ENCODE measurements around the gene PRKCB.

PRKCB gene

DNA sequence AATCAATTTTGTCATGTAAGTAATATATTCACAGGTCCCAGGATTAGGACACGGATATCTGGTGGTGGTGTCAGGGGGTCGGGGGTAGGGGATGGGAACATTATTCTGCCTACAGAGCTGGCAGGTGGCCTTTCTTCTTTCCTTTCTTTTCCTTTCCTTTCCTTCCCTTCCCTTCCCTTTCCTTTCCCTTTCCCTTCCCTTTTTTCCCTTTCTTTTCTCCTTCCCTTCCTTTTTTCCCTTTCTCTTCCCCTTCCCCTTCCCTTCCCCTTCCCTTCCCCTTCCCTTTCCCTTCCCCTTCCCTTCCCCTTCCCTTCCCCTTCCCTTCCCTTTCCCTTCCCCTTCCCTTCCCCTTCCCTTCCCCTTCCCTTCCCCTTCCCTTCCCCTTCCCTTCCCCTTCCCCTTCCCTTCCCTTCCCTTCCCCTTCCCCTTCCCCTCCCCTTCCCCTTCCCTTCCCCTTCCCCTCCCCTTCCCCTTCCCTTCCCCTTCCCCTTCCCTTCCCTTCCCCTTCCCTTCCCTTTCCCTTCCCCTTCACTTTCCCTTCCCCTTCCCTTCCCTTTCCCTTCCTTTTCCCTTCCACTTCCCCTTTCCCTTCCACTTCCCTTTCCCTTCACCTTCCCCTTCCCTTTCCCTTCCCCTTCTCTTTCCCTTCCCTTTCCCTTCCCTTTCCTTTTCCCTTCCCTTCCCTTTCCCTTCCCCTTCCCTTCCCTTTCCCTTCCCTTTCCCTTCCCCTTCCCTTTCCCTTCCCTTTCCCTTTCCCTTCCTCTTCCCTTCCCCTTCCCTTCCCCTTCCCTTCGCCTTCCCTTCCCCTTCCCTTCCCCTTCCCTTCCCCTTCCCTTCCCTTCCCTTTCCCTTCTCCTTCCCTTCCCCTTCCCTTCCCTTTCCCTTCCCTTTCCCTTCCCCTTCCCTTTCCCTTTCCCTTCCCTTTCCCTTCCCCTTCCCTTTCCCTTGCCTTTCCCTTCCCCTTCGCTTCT, 145.9 kb downstream of the PRKCB start:
- DNase-seq (ENCODE audit: low spot score): no peak
- in situ Hi-C loops (cut with MboI; ENCODE audit: low sequenced_read_pairs, unreplicated experiment): no loop called here
- TF ChIP-seq, protein P1, sequence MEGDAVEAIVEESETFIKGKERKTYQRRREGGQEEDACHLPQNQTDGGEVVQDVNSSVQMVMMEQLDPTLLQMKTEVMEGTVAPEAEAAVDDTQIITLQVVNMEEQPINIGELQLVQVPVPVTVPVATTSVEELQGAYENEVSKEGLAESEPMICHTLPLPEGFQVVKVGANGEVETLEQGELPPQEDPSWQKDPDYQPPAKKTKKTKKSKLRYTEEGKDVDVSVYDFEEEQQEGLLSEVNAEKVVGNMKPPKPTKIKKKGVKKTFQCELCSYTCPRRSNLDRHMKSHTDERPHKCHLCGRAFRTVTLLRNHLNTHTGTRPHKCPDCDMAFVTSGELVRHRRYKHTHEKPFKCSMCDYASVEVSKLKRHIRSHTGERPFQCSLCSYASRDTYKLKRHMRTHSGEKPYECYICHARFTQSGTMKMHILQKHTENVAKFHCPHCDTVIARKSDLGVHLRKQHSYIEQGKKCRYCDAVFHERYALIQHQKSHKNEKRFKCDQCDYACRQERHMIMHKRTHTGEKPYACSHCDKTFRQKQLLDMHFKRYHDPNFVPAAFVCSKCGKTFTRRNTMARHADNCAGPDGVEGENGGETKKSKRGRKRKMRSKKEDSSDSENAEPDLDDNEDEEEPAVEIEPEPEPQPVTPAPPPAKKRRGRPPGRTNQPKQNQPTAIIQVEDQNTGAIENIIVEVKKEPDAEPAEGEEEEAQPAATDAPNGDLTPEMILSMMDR (IDR thresholded peaks at IDR 0.05; ENCODE audit: borderline replicate concordance, control extremely low read depth, extremely low read depth, insufficient read depth, missing control alignments): no peak

DNA sequence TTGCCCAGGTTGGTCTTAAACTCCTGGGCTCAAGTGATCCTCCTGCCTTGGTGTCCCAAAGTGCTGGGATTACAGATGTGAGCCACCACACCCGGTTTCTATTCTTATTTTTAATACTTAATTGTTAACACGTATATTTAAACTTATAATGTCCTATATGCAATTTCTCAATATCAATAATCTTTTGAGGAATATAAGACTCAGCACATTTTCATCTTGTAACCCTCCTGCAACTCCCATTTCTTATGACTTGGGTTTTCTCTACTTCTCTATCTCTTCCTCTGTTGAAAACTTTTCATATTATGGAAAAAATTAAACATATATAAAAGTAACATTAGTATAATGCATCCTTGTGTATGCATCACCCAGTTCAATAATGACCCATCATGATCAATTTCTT, 150.7 kb downstream of the PRKCB start:
- in situ Hi-C loops (cut with MboI; ENCODE audit: low sequenced_read_pairs, unreplicated experiment): no loop called here
- TF ChIP-seq, protein P1 (IDR thresholded peaks at IDR 0.05; ENCODE audit: borderline replicate concordance, control extremely low read depth, extremely low read depth, insufficient read depth, missing control alignments): no peak
- no peak for DNase-seq (ENCODE audit: low spot score)

DNA sequence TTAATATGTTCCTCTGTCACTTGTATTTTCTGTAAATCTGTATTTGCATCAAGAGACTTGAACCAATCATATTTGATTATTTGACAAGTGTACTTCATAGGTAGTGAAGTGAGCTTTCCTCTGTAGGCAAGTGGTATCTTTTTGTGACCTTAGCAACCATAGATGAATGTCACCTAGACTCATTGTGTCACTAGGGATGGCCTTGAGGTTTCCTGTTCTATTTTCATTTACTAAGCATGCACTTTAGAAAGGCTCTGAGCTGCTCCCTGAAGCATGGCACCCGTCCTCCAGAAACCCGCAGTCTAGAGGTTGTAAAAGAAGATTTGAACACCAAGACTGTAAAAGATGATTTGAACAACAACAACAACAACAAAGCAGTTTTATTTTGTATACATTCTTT, 151.7 kb downstream of the PRKCB start:
- DNase-seq (ENCODE audit: low spot score): peak; percentile 52
- TF ChIP-seq, protein P1 (IDR thresholded peaks at IDR 0.05; ENCODE audit: borderline replicate concordance, control extremely low read depth, extremely low read depth, insufficient read depth, missing control alignments): no peak
- in situ Hi-C loops (cut with MboI; ENCODE audit: low sequenced_read_pairs, unreplicated experiment): no loop called here

DNA sequence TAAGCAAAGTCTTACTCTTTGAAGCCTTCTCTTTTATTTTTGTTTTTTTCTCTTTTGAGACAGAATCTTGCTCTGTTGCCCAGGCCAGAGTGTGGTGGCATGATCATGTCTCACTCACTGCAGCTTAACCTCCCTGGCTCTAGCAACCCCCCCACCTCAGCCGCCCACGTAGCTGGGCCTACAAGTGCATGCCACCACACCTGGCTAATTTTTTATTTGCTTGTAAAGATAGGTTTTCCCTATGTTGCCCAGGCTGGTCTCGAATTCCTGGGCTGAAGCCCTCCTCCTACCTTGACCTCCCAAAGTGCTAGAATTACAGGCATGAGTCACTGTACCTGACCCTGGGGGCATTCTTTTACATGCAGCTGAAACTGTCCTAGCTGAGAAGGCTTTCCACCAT, 154.7 kb downstream of the PRKCB start:
- in situ Hi-C loops (cut with MboI; ENCODE audit: low sequenced_read_pairs, unreplicated experiment): no loop called here
- TF ChIP-seq, protein P1 (IDR thresholded peaks at IDR 0.05; ENCODE audit: borderline replicate concordance, control extremely low read depth, extremely low read depth, insufficient read depth, missing control alignments): no peak
- DNase-seq (ENCODE audit: low spot score): no peak

DNA sequence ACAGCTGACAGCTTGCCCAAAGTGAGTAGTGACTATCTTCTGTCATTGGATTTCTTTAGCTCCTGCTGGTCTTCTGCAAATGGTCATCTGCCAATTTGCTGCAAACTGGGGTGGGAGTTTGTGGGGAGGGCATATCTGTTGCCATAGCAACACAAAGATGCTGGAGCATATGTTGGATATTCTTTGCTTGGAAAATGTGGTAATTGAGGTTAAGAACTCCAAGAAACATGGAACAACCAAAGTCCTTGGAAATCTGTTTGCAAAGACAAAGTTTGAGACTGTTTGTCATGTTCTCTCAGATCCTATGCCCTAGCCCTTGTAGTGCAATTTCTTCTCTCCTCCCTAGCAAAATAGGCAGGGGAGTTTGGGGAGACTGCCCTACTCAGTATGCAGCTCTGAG, 155.3 kb downstream of the PRKCB start:
- in situ Hi-C loops (cut with MboI; ENCODE audit: low sequenced_read_pairs, unreplicated experiment): no loop called here
- TF ChIP-seq, protein P1 (IDR thresholded peaks at IDR 0.05; ENCODE audit: borderline replicate concordance, control extremely low read depth, extremely low read depth, insufficient read depth, missing control alignments): no peak
- no peak for DNase-seq (ENCODE audit: low spot score)

DNA sequence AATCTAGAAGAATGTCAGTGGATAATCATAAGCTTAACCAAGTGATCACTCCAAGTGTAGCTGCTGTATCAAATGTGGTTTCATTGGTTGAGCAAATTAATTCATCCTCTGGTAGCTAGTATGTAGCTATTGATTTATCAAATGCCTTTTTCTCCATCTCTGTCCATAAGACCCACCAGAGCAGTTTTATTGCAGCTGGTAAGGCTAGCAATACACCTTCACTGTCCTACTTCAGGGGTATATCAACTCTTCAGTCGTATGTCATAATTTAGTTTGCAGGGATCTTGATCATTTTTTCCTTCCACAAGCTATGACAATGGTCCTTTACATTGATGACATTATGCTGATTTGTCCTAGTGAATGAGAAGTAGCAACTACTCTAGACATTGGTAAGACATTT, 158.8 kb downstream of the PRKCB start:
- no peak for DNase-seq (ENCODE audit: low spot score)
- TF ChIP-seq, protein P1 (IDR thresholded peaks at IDR 0.05; ENCODE audit: borderline replicate concordance, control extremely low read depth, extremely low read depth, insufficient read depth, missing control alignments): no peak
- in situ Hi-C loops (cut with MboI; ENCODE audit: low sequenced_read_pairs, unreplicated experiment): no loop called here
